Endothelial cell of umbilical vein (primary cell): ENCODE data around the gene HIVEP3. TPM values are rescaled to one million over a fixed set of nuclear protein-coding genes. Genes with fewer than 3 reads are reported as not detected.

Source experiments
- BruUV-seq: library from RNA; stranded (reverse); fragments of 400-500 nt; replicated peaks from 2 replicates; lab custom pipeline; 2021; lab: Mats Ljungman, UMichigan
- CTCF ChIA-PET: fragments of 300-600, 350-600 bp; sonication (Branson Sonifier 250); formaldehyde crosslinking; loops from one replicate; lab custom pipeline; 2021; ENCODE audit warnings: antibody characterized with exemption, inconsistent platforms; lab: Charles Lee
- POLR2A ChIA-PET: fragments of 300-600, 350-600 bp; sonication (Branson Sonifier 250); formaldehyde crosslinking; loops from one replicate; lab custom pipeline; 2021; ENCODE audit warnings: antibody characterized with exemption, inconsistent platforms; lab: Charles Lee
- DNase-seq: peaks from one replicate; pipeline ENCODE4 v3.0.0-alpha.2; 2011; ENCODE audit warnings: low read depth, low spot score
- FAIRE-seq: peaks from 2 replicates; lab custom pipeline; 2011; peaks lifted over from hg19 to GRCh38; lab: Jason Lieb, UNC
- H2AFZ ChIP-seq: 2 replicates; pipeline ENCODE4 v1.6.0; 2012; ENCODE audit warnings: low read depth, low read length, control low read depth, inconsistent platforms
- H3K27ac ChIP-seq: 2 replicates; pipeline ENCODE4 v1.5.1; 2011; ENCODE audit warnings: low read depth, mild to moderate bottlenecking, control low read depth, low read length, moderate library complexity; ENCODE audit not compliant: insufficient read depth
- H3K27me3 ChIP-seq, 2 experiments: 2 replicates each; pipeline versions ENCODE4 v1.6.0 to v1.6.1; 2011; ENCODE audit warnings: low read length in 2 of 2, mixed read lengths in 1 of 2; ENCODE audit not compliant: control insufficient read depth in 2 of 2, insufficient read depth in 2 of 2
- H3K36me3 ChIP-seq, 2 experiments: 2 replicates in 1 of 2; 3 replicates in 1 of 2; pipeline ENCODE4 v1.5.1; 2011; ENCODE audit warnings: low read length in 2 of 2, mild to moderate bottlenecking in 1 of 2, moderate library complexity in 1 of 2; ENCODE audit not compliant: control insufficient read depth in 2 of 2, insufficient read depth in 2 of 2; ENCODE audit errors: extremely low read depth in 1 of 2
- H3K4me1 ChIP-seq: 3 replicates; pipeline ENCODE4 v1.5.1; 2011; ENCODE audit warnings: mild to moderate bottlenecking, low read length; ENCODE audit not compliant: control insufficient read depth, insufficient read depth; ENCODE audit errors: extremely low read depth
- H3K4me2 ChIP-seq: 2 replicates; pipeline ENCODE4 v1.6.1; 2011; ENCODE audit warnings: low read length, control low read depth, mixed read lengths; ENCODE audit not compliant: insufficient read depth
- H3K4me3 ChIP-seq, 3 experiments: fragments of 200-600 bp in 1 of 3; sonication (generic), shearing (Covaris generic) in 1 of 3; replicated peaks in 1 of 3; 2 replicates each; pipeline ENCODE4 v1.5.1; 2011 to 2016; ENCODE audit warnings: control low read depth in 3 of 3, low read length in 3 of 3, mild to moderate bottlenecking in 2 of 3, inconsistent platforms in 1 of 3, low read depth in 1 of 3, moderate library complexity in 1 of 3; ENCODE audit not compliant: insufficient read depth in 1 of 3
- H3K79me2 ChIP-seq: 2 replicates; pipeline ENCODE4 v1.6.0; 2012; ENCODE audit warnings: low read length, inconsistent platforms; ENCODE audit not compliant: control insufficient read depth, insufficient read depth
- H3K9ac ChIP-seq: replicated peaks from 2 replicates; pipeline ENCODE3; 2011; ENCODE audit warnings: low read length, control low read depth; ENCODE audit not compliant: insufficient read depth; ENCODE audit errors: extremely low read depth
- H3K9me1 ChIP-seq: replicated peaks from 3 replicates; pipeline ENCODE4 v1.6.0; 2011; ENCODE audit warnings: mild to moderate bottlenecking, low read length; ENCODE audit not compliant: control insufficient read depth, insufficient read depth; ENCODE audit errors: extremely low read depth
- H3K9me3 ChIP-seq: replicated peaks from 2 replicates; pipeline ENCODE4 v1.5.1; 2012; ENCODE audit warnings: low read length, inconsistent platforms; ENCODE audit not compliant: control insufficient read depth, insufficient read depth
- H4K20me1 ChIP-seq: replicated peaks from 2 replicates; pipeline ENCODE3; 2011; ENCODE audit warnings: mild to moderate bottlenecking, low read length; ENCODE audit not compliant: control insufficient read depth, insufficient read depth; ENCODE audit errors: extremely low read depth
- CTCF ChIP-seq, 2 donors: IDR thresholded peaks; 1 replicate in 1 of 2; 2 replicates in 1 of 2; pipeline ENCODE4 v1.5.1; 2011; ENCODE audit warnings: low read length in 2 of 2, mild to moderate bottlenecking in 2 of 2, moderate library complexity in 2 of 2, control low read depth in 1 of 2, inconsistent platforms in 1 of 2, low read depth in 1 of 2; ENCODE audit not compliant: insufficient read depth in 1 of 2; ENCODE audit errors: extremely low read depth in 1 of 2
- EZH2 ChIP-seq: IDR thresholded peaks from 2 replicates; pipeline ENCODE4 v1.6.1; 2012; ENCODE audit warnings: borderline replicate concordance, low read depth, mild to moderate bottlenecking, moderate library complexity, low read length, inconsistent platforms; ENCODE audit not compliant: severe bottlenecking
- FOS ChIP-seq: IDR thresholded peaks from 2 replicates; pipeline ENCODE4 v1.6.1; 2011; ENCODE audit warnings: mild to moderate bottlenecking, low read length, moderate library complexity, borderline replicate concordance; ENCODE audit not compliant: insufficient read depth
- JUN ChIP-seq: IDR thresholded peaks from 2 replicates; pipeline ENCODE4 v1.6.1; 2011; ENCODE audit warnings: borderline replicate concordance, low read depth; ENCODE audit not compliant: insufficient read length, insufficient read depth
- dilution Hi-C: fragments of 300-500 bp; cut with MboI; formaldehyde crosslinking; loops from one replicate; pipeline ENCODE4 v1.15.0; 2019; ENCODE audit warnings: low sequenced_read_pairs; ENCODE audit not compliant: extremely low pct_ligation_motif_present
- intact Hi-C: fragments of 100-400 bp; cut with micrococcal nuclease; formaldehyde crosslinking; loops from one replicate; pipeline ENCODE4 v1.10.0; 2022
- polyA plus RNA-seq, 4 experiments: library from polyadenylated mRNA; depleted of rRNA in 3 of 4; stranded (reverse) in 3 of 4; unstranded in 1 of 4; fragments of >200 nt; gene quantifications; 2 replicates each; pipeline versions ENCODE4 v1.2.1 to v1.2.3, GENCODE V29; 2011 to 2012; ENCODE audit warnings: missing spikeins in 1 of 4
- total RNA-seq: library from RNA; stranded (reverse); gene quantifications from 2 replicates; pipeline ENCODE4 v1.2.3, GENCODE V29; 2021

Gene HIVEP3
- total and polyA plus RNA-seq, 2 donors (not counting 3 experiments of a cell fraction or from before 2014, with no cell fraction given): 3.4 to 4.0 TPM

- DNase-seq (no peak), FAIRE-seq (no peak)
- H2AFZ ChIP-seq: no peak overlapping the region
- H3K9me1 ChIP-seq: no peaks in the 10 kb centered on the region
- H3K27me3 ChIP-seq: no peaks in the 10 kb centered on the region
- no peaks in the 10 kb centered on the region for H4K20me1 ChIP-seq
- CTCF ChIA-PET: interaction anchor here (1.1 kb wide), 1 partner anchor 18 kb away, joined by 3 read pairs; no protein-coding TSS in a partner anchor
- no peak for TF ChIP-seq EZH2
- TF ChIP-seq CTCF (IDR thresholded peaks at IDR 0.05; ENCODE audit: extremely low read depth in 1 of 2, insufficient read depth in 1 of 2, low read depth in 1 of 2, low read length in 2 of 2): no peak
- no peak for TF ChIP-seq FOS
- TF ChIP-seq JUN: no peak
- peaks cover 10% of the 10 kb centered on the region for H3K4me1 ChIP-seq
- H3K79me2 ChIP-seq: no peaks in the 10 kb centered on the region
- H3K4me2 ChIP-seq: no peak overlapping the region
- POLR2A ChIA-PET: no interaction called here
- H3K9ac ChIP-seq: no peak overlapping the region
- BruUV-seq: no TSS peak
- H3K27ac ChIP-seq: no peak overlapping the region
- intact Hi-C loops (no loop called here), dilution Hi-C loops (no loop called here)
- no peaks in the 10 kb centered on the region for H3K9me3 ChIP-seq
- no peak overlapping the region for H3K4me3 ChIP-seq
- H3K36me3 ChIP-seq: no peaks in the 10 kb centered on the region
Observed at GRCh38 chr1:41647221-41648135, 271.2 kb downstream of the HIVEP3 start.
